NCI-H2081 treated with DMSO at 0.1 percent for 48 hours (cell line): Measurements from ENCODE around the gene GOLGB1.

Experiments used
- DNase-seq: peaks from one replicate; lab custom pipeline; 2025; lab: John Stamatoyannopoulos, UW

Gene GOLGB1

GRCh38 chr3:121677141-121677540, 72.4 kb downstream of the GOLGB1 start:
- no peak for DNase-seq

GRCh38 chr3:121670676-121671075, 78.9 kb downstream of the GOLGB1 start:
- DNase-seq, result no peak

- DNase-seq, result no peak
These were observed 82.2 kb downstream of the GOLGB1 start for GRCh38 chr3:121667333-121667732.

GRCh38 chr3:121665488-121665887, 84.1 kb downstream of the GOLGB1 start:
- no peak for DNase-seq

- DNase-seq, result no peak
These were observed 86.2 kb downstream of the GOLGB1 start for GRCh38 chr3:121663171-121663847.

- DNase-seq, result no peak
These were observed 86.8 kb downstream of the GOLGB1 start for GRCh38 chr3:121662742-121663141.

- DNase-seq, result no peak
These were observed 88.2 kb downstream of the GOLGB1 start for GRCh38 chr3:121661376-121661775.

GRCh38 chr3:121660356-121661171, 89.0 kb downstream of the GOLGB1 start, which contains the start of gene HCLS1:
HCLS1 (minus strand) TSS chr3:121660903; CDS start chr3:121658347, 2,556 bp downstream.
- no peak for DNase-seq

- DNase-seq, result no peak
These were observed 90.0 kb downstream of the GOLGB1 start for GRCh38 chr3:121659586-121659985.

- no peak for DNase-seq
These were observed 90.7 kb downstream of the GOLGB1 start for GRCh38 chr3:121658716-121659435.

- no peak for DNase-seq
These were observed 94.8 kb downstream of the GOLGB1 start for GRCh38 chr3:121654493-121655385.

- DNase-seq, result no peak
These were observed 97.9 kb downstream of the GOLGB1 start for GRCh38 chr3:121651684-121652083.

- no peak for DNase-seq
These were observed 99.9 kb downstream of the GOLGB1 start for GRCh38 chr3:121649645-121650044.

GRCh38 chr3:121648219-121648958, 101.2 kb downstream of the GOLGB1 start:
- DNase-seq, result no peak

GRCh38 chr3:121645054-121645453, 104.5 kb downstream of the GOLGB1 start:
- DNase-seq, result no peak

GRCh38 chr3:121642601-121643314, 106.8 kb downstream of the GOLGB1 start:
- no peak for DNase-seq

GRCh38 chr3:121641127-121641526, 108.4 kb downstream of the GOLGB1 start:
- DNase-seq, result no peak

- no peak for DNase-seq
These were observed 111.6 kb downstream of the GOLGB1 start for GRCh38 chr3:121637922-121638321.

- DNase-seq, result no peak
These were observed 119.2 kb downstream of the GOLGB1 start for GRCh38 chr3:121630355-121630754.

GRCh38 chr3:121629601-121630000, 119.9 kb downstream of the GOLGB1 start:
- no peak for DNase-seq
